Measurements from ENCODE around the gene KRTAP12-1.
"Not testable (repeated sequence)": the region's sequence is repeated elsewhere in the genome, so short reads cannot be mapped to it uniquely, and the experiment has no call there.

Gene KRTAP12-1

GRCh38 chr21:44639331-44639655 is 42.7 kb downstream of the KRTAP12-1 start:
- no peaks in the 10 kb centered on the region for H4K20me1 ChIP-seq (ENCODE audit: insufficient read depth, low read length, poor library complexity, severe bottlenecking)
- no peaks in the 10 kb centered on the region for H3K27me3 ChIP-seq (ENCODE audit: insufficient read depth, low read length, poor library complexity, severe bottlenecking)
- H3K79me2 ChIP-seq (ENCODE audit: insufficient read depth, low read length), result no peaks in the 10 kb centered on the region
- H3K9me2 ChIP-seq (replicated peaks; ENCODE audit: low read depth, low read length), result no peaks in the 10 kb centered on the region
- no peak overlapping the region for H3K4me2 ChIP-seq (ENCODE audit: low read depth, low read length, poor library complexity, severe bottlenecking)
- H3K9me3 ChIP-seq (ENCODE audit: insufficient read depth, low read depth, low read length), result peaks cover 10% of the 10 kb centered on the region; the same call in 1 of the 2 replicates
- no peaks in the 10 kb centered on the region for H3K36me3 ChIP-seq (ENCODE audit: insufficient read depth, low read length)
- H2AFZ ChIP-seq (ENCODE audit: low read length), result no peak overlapping the region
- no peak overlapping the region for H3K9ac ChIP-seq (ENCODE audit: low read depth, low read length, poor library complexity, severe bottlenecking)
- no peaks in the 10 kb centered on the region for H3F3A ChIP-seq (ENCODE audit: low read depth)
- no peaks in the 10 kb centered on the region for H3K4me1 ChIP-seq (ENCODE audit: insufficient read depth, low read length, poor library complexity, severe bottlenecking)
- H3K4me3 ChIP-seq (ENCODE audit: low read length, poor library complexity, severe bottlenecking), result no peak overlapping the region
- TF ChIP-seq CTCF (conservative IDR thresholded peaks at IDR 0.05; ENCODE audit: low read length) (no peak), EZH2phosphoT487 (IDR thresholded peaks at IDR 0.05; ENCODE audit: borderline replicate concordance) (no peak)

- H3K27me3 ChIP-seq (ENCODE audit: insufficient read depth, low read length, poor library complexity, severe bottlenecking); H3F3A ChIP-seq (ENCODE audit: low read depth); H3K9me2 ChIP-seq (replicated peaks; ENCODE audit: low read depth, low read length); H2AFZ ChIP-seq (ENCODE audit: low read length); H3K4me2 ChIP-seq (ENCODE audit: low read depth, low read length, poor library complexity, severe bottlenecking); H3K9ac ChIP-seq (ENCODE audit: low read depth, low read length, poor library complexity, severe bottlenecking); H3K4me3 ChIP-seq (ENCODE audit: low read length, poor library complexity, severe bottlenecking); H4K20me1 ChIP-seq (ENCODE audit: insufficient read depth, low read length, poor library complexity, severe bottlenecking); H3K4me1 ChIP-seq (ENCODE audit: insufficient read depth, low read length, poor library complexity, severe bottlenecking); H3K36me3 ChIP-seq (ENCODE audit: insufficient read depth, low read length); H3K79me2 ChIP-seq (ENCODE audit: insufficient read depth, low read length); H3K9me3 ChIP-seq (ENCODE audit: insufficient read depth, low read depth, low read length): not testable (repeated sequence)
Measured at GRCh38 chr21:44638506-44639330, 43.2 kb downstream of the KRTAP12-1 start.

- not testable (repeated sequence) for H3K36me3 ChIP-seq (ENCODE audit: insufficient read depth, low read length); H3K9me2 ChIP-seq (replicated peaks; ENCODE audit: low read depth, low read length); H3F3A ChIP-seq (ENCODE audit: low read depth); H4K20me1 ChIP-seq (ENCODE audit: insufficient read depth, low read length, poor library complexity, severe bottlenecking); H3K9ac ChIP-seq (ENCODE audit: low read depth, low read length, poor library complexity, severe bottlenecking); H2AFZ ChIP-seq (ENCODE audit: low read length); H3K9me3 ChIP-seq (ENCODE audit: insufficient read depth, low read depth, low read length); H3K4me2 ChIP-seq (ENCODE audit: low read depth, low read length, poor library complexity, severe bottlenecking); H3K4me3 ChIP-seq (ENCODE audit: low read length, poor library complexity, severe bottlenecking); H3K4me1 ChIP-seq (ENCODE audit: insufficient read depth, low read length, poor library complexity, severe bottlenecking); H3K27me3 ChIP-seq (ENCODE audit: insufficient read depth, low read length, poor library complexity, severe bottlenecking); H3K79me2 ChIP-seq (ENCODE audit: insufficient read depth, low read length)
Measured at GRCh38 chr21:44637851-44638348, 44.1 kb downstream of the KRTAP12-1 start.

GRCh38 chr21:44637018-44637850 is 44.7 kb downstream of the KRTAP12-1 start, which contains the start of gene KRTAP10-10:
TSS of gene KRTAP10-10 (plus strand) at chr21:44637356. CDS start at chr21:44637418, 62 bp downstream.
- Histone ChIP-seq H3K9me2 (replicated peaks; ENCODE audit: low read depth, low read length) (no peaks in the 10 kb centered on the region), H3K9me3 (ENCODE audit: insufficient read depth, low read depth, low read length) (peaks cover 6% of the 10 kb centered on the region; the same call in 1 of the 2 replicates), H3K4me3 (ENCODE audit: low read length, poor library complexity, severe bottlenecking) (no peak within 1 kb of the TSS), H3K79me2 (ENCODE audit: insufficient read depth, low read length) (no peaks in the 10 kb centered on the region), H4K20me1 (ENCODE audit: insufficient read depth, low read length, poor library complexity, severe bottlenecking) (no peaks in the 10 kb centered on the region), H3K9ac (ENCODE audit: low read depth, low read length, poor library complexity, severe bottlenecking) (no peak within 1 kb of the TSS), H3K36me3 (ENCODE audit: insufficient read depth, low read length) (no peaks in the 10 kb centered on the region), H3K4me2 (ENCODE audit: low read depth, low read length, poor library complexity, severe bottlenecking) (no peak within 1 kb of the TSS), H3K27me3 (ENCODE audit: insufficient read depth, low read length, poor library complexity, severe bottlenecking) (no peaks in the 10 kb centered on the region), H3F3A (ENCODE audit: low read depth) (no peaks in the 10 kb centered on the region), H2AFZ (ENCODE audit: low read length) (no peak within 1 kb of the TSS), H3K4me1 (ENCODE audit: insufficient read depth, low read length, poor library complexity, severe bottlenecking) (no peaks in the 10 kb centered on the region)
- no peak for TF ChIP-seq EZH2phosphoT487 (IDR thresholded peaks at IDR 0.05; ENCODE audit: borderline replicate concordance)
- no peak for TF ChIP-seq CTCF (conservative IDR thresholded peaks at IDR 0.05; ENCODE audit: low read length)
